ENCODE measurements around the gene UBE2I.

Gene UBE2I

DNA sequence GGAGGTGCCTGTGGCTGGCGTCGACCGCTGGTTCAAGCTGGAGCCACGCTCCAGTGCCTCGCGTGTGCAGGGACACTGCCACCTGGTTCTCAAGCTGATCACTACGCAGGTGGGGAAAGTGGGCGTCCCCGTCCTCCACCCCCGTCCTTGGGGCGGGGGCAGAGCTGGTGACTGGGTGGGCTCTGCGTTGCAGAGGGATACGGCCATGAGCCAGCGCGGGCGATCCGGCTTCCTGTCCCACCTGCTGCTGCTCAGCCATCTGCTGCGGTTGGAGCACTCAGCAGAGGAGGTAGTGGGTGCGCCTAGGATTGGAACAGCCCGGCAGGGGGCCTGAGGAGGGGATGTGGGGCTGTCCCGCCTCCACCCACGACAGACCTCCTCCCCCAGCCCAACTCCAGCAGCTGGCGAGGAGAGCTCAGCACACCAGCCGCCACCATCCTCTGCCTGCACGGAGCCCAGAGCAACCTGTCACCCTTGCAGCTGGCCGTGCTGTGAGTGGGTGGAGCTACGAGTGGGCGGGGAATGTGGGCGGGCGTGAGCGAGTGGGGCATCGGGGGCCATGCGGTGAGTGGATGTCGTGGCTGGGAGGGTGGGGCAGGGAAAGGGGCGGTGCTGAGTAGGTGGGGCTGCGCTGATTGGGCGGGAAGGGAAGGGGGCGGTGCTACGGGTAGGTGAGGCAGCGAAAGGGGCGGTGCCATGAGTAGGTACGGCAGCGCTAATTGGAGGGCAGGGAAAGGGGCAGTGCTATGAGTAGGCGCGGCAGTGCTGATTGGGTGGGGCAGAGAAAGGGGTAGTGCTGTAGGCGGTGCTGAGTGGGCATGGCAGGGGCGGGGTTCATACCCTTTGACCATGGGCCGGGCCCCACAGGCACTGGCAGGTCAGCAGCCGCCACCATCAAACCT lies 33.3 kb downstream of the UBE2I start:
- peak overlapping the region; percentile 32 to 56 for H3K4me3 ChIP-seq (ENCODE audit: low read depth in 1 of 2, low read length in 1 of 2)

DNA sequence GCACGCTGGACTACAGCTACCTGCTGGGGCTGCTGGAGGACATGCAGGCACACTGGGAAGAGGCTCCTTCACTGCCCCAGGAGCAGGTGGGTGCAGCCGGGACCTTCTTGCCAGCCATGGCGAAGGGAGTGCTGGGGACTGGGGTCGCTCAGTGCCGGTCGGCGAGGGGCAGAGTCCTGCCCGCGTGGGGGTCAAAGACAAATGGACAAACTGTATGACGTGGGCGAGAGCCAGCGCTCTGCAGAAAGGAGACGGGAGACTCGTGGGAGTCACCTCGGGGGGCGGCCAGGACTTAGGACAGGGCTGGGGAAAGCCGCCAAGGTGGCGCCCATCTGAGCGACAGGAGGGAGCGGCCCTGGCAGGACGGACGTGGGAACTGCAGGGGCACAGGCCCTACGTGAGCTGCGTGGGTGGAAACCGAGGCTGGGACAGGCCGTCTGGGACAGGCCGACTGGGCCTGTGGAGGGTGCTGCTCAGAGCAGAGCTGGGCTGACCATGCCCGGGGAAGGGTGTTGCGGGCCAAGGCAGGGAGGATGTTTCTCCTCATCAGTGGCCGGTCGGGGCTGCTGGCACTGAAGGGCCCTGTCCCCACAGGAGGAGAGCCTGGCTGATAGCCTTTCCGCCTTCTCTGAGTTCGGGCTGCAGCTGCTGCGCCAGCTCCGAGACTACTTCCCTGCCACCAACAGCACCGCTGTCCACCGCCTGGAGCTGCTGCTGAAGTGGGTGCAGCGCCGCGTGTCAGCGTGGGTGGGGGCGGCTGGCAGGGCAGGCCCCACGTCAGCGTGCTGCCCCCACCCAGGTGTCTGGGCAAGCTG lies 34.2 kb downstream of the UBE2I start:
- Histone ChIP-seq H3K9me3 (no peaks in the 10 kb centered on the region), H3K27me3 (peaks cover 34% of the 10 kb centered on the region), H3K4me3 (ENCODE audit: low read depth in 1 of 2, low read length in 1 of 2) (peak overlapping the region in 1 of 2 experiments; percentile 56), H3K36me3 (peaks cover 12% of the 10 kb centered on the region), H3K4me1 (ENCODE audit: control insufficient read depth in 1 of 2, insufficient read depth in 1 of 2, low read depth in 1 of 2, low read length in 1 of 2) (peaks cover 7 to 21% of the 10 kb centered on the region in 2 experiments), H3K27ac (peak overlapping the region; percentile 31)
- TF ChIP-seq CTCF (IDR thresholded peaks at IDR 0.05) = no peak

More for the DNA sequence above, 33.3 kb downstream of the UBE2I start:
- H3K27me3 ChIP-seq = peaks cover 43% of the 10 kb centered on the region
- peaks cover 7 to 21% of the 10 kb centered on the region in 2 experiments for H3K4me1 ChIP-seq (ENCODE audit: control insufficient read depth in 1 of 2, insufficient read depth in 1 of 2, low read depth in 1 of 2, low read length in 1 of 2)
- peak; percentile 20 for TF ChIP-seq CTCF (IDR thresholded peaks at IDR 0.05)
- H3K27ac ChIP-seq = peak overlapping the region; percentile 31
- no peaks in the 10 kb centered on the region for H3K9me3 ChIP-seq
- peaks cover 4% of the 10 kb centered on the region for H3K36me3 ChIP-seq

DNA sequence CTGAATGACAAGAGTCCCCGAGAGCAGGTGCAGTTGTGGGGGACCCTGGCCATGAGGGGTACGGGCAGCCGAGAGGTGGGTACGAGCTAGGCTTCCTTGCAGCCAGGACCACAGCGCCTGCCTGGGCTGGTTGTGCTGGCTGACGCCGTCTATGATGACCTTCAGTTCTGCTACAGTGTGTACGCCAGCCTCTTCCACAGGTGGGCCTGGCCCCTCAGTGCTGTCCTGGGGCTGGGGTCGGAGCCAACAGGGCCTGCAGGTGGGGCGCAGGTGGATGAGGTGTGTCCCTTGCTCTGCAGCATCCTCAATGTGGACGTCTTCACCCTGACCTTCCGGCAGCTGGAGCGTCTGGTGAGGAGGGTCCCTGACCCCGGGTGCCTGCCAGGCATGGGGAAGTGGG lies 35.1 kb downstream of the UBE2I start:
- peaks cover 7 to 21% of the 10 kb centered on the region in 2 experiments for H3K4me1 ChIP-seq (ENCODE audit: control insufficient read depth in 1 of 2, insufficient read depth in 1 of 2, low read depth in 1 of 2, low read length in 1 of 2)
- no peak for TF ChIP-seq CTCF (IDR thresholded peaks at IDR 0.05)

GRCh38 chr16:1345087-1345486 lies 35.7 kb downstream of the UBE2I start:
- H3K9me3 ChIP-seq = no peaks in the 10 kb centered on the region
- H3K4me3 ChIP-seq (ENCODE audit: low read depth in 1 of 2, low read length in 1 of 2) = no peak overlapping the region
- peaks cover 29% of the 10 kb centered on the region for H3K27me3 ChIP-seq
- H3K27ac ChIP-seq = no peak overlapping the region
- peaks cover 27% of the 10 kb centered on the region for H3K36me3 ChIP-seq
- TF ChIP-seq CTCF (IDR thresholded peaks at IDR 0.05) = no peak
- peaks cover 7 to 21% of the 10 kb centered on the region in 2 experiments for H3K4me1 ChIP-seq (ENCODE audit: control insufficient read depth in 1 of 2, insufficient read depth in 1 of 2, low read depth in 1 of 2, low read length in 1 of 2)

More for the DNA sequence above, 35.1 kb downstream of the UBE2I start:
- Histone ChIP-seq H3K4me3 (ENCODE audit: low read depth in 1 of 2, low read length in 1 of 2) (no peak overlapping the region), H3K27ac (no peak overlapping the region), H3K9me3 (no peaks in the 10 kb centered on the region), H3K27me3 (peaks cover 29% of the 10 kb centered on the region), H3K36me3 (peaks cover 21% of the 10 kb centered on the region)

DNA sequence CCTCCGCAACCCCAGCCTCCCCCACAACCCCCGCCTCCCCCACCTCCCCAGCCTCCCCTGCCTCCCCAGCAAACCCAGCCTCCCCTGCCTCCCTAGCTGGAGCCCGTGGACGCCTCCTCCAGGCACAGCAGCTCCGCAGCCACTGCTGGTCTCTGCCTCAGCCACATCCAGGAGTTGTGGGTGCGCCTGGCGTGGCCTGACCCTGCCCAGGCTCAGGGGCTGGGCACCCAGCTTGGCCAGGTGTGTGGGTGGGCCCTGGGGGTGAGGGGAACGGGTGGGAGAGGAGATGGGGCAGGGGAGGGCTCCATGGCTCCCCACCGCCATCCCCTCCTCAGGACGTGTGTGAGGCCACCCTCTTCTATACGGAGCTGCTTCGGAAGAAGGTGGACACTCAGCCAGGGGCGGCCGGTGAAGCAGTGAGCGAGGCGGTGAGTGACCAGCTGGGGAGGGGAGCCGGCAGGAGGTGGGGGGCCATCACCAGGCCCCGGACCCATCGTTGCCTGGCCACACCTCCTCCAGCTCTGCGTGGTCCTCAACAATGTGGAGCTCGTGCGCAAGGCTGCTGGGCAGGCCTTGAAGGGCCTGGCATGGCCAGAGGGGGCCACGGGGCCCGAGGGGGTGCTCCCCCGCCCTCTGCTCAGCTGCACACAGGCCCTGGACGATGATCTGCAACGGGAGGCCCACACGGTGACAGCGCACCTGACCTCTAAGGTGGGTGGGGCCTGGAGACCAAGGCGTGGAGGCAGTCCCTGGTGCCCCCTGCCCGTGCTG lies 36.4 kb downstream of the UBE2I start:
- Histone ChIP-seq H3K4me3 (ENCODE audit: low read depth in 1 of 2, low read length in 1 of 2) (no peak overlapping the region), H3K27ac (no peak overlapping the region), H3K27me3 (peaks cover 22% of the 10 kb centered on the region), H3K36me3 (peaks cover 34% of the 10 kb centered on the region), H3K4me1 (ENCODE audit: control insufficient read depth in 1 of 2, insufficient read depth in 1 of 2, low read depth in 1 of 2, low read length in 1 of 2) (peaks cover 13 to 25% of the 10 kb centered on the region in 2 experiments), H3K9me3 (no peaks in the 10 kb centered on the region)
- TF ChIP-seq CTCF (IDR thresholded peaks at IDR 0.05) = no peak
